Mesenchymal stem cell (in vitro differentiated cells and primary cell): ENCODE data around the gene TXNDC12. TPM values are rescaled to one million over a fixed set of nuclear protein-coding genes. Genes with fewer than 3 reads are reported as not detected.

Experiments used
- DNase-seq: peaks from one replicate; pipeline ENCODE4 v3.0.0-alpha.2; 2013
- H2AFZ ChIP-seq: one replicate; pipeline ENCODE4 v1.6.1; 2013; ENCODE audit warnings: low read depth, mild to moderate bottlenecking, control low read depth, inconsistent platforms, low read length, moderate library complexity
- H2AK5ac ChIP-seq: 2 replicates; pipeline ENCODE4 v1.6.1; 2013; ENCODE audit warnings: low read length, moderate library complexity, mild to moderate bottlenecking, inconsistent platforms; ENCODE audit not compliant: severe bottlenecking
- H2BK120ac ChIP-seq: one replicate; pipeline ENCODE4 v1.6.1; 2013; ENCODE audit warnings: low read depth, mild to moderate bottlenecking, inconsistent platforms, low read length, moderate library complexity
- H2BK12ac ChIP-seq, 2 experiments: one replicate each; pipeline ENCODE4 v1.6.1; 2013; ENCODE audit warnings: inconsistent platforms in 2 of 2, low read length in 2 of 2, mild to moderate bottlenecking in 2 of 2, moderate library complexity in 2 of 2, control low read depth in 1 of 2
- H2BK15ac ChIP-seq: one replicate; pipeline ENCODE4 v1.6.1; 2013; ENCODE audit warnings: mild to moderate bottlenecking, low read depth, inconsistent platforms; ENCODE audit not compliant: poor library complexity, severe bottlenecking
- H2BK5ac ChIP-seq: 2 replicates; pipeline ENCODE4 v1.6.1; 2013; ENCODE audit warnings: low read depth, mild to moderate bottlenecking, low read length, control low read depth, inconsistent platforms; ENCODE audit not compliant: poor library complexity, severe bottlenecking
- H3K14ac ChIP-seq, 2 experiments: one replicate each; pipeline ENCODE4 v1.6.1; 2013; ENCODE audit warnings: inconsistent platforms in 2 of 2, low read length in 2 of 2, control low read depth in 1 of 2, mild to moderate bottlenecking in 1 of 2, moderate library complexity in 1 of 2
- H3K18ac ChIP-seq, 2 experiments: one replicate each; pipeline ENCODE4 v1.6.1; 2013; ENCODE audit warnings: inconsistent platforms in 2 of 2, low read length in 2 of 2, control low read depth in 1 of 2, low read depth in 1 of 2, mild to moderate bottlenecking in 1 of 2
- H3K23ac ChIP-seq, 2 experiments: one replicate each; pipeline ENCODE4 v1.6.1; 2013; ENCODE audit warnings: inconsistent platforms in 2 of 2, low read length in 2 of 2, mild to moderate bottlenecking in 2 of 2, moderate library complexity in 2 of 2, control low read depth in 1 of 2
- H3K27ac ChIP-seq: 2 replicates; pipeline ENCODE4 v1.5.1; 2013; ENCODE audit warnings: mild to moderate bottlenecking, moderate library complexity, low read length, control low read depth, inconsistent platforms; ENCODE audit not compliant: poor library complexity, severe bottlenecking
- H3K27me3 ChIP-seq, 2 experiments: 2 replicates each; pipeline versions ENCODE4 v1.6.1 to v1.7.0; 2013; ENCODE audit warnings: low read length in 2 of 2, mild to moderate bottlenecking in 2 of 2, moderate library complexity in 2 of 2, control low read depth in 1 of 2, inconsistent platforms in 1 of 2; ENCODE audit not compliant: control insufficient read depth in 1 of 2, insufficient read depth in 1 of 2
- H3K36me3 ChIP-seq, 2 experiments: 2 replicates each; pipeline versions ENCODE4 v1.6.1 to v1.7.0; 2013; ENCODE audit warnings: low read length in 2 of 2, control low read depth in 1 of 2, inconsistent platforms in 1 of 2, low read depth in 1 of 2, mild to moderate bottlenecking in 1 of 2; ENCODE audit not compliant: insufficient read depth in 2 of 2, control insufficient read depth in 1 of 2
- H3K4ac ChIP-seq, 2 experiments: one replicate each; pipeline ENCODE4 v1.6.1; 2013; ENCODE audit warnings: inconsistent platforms in 2 of 2, low read length in 2 of 2, mild to moderate bottlenecking in 2 of 2, moderate library complexity in 2 of 2, control low read depth in 1 of 2, low read depth in 1 of 2
- H3K4me1 ChIP-seq: 2 replicates; pipeline ENCODE4 v1.6.1; 2013; ENCODE audit warnings: low read depth, low read length, control low read depth; ENCODE audit not compliant: control insufficient read depth, insufficient read depth
- H3K4me2 ChIP-seq: 2 replicates; pipeline ENCODE4 v1.6.1; 2013; ENCODE audit warnings: low read length, mild to moderate bottlenecking, inconsistent platforms; ENCODE audit not compliant: poor library complexity, severe bottlenecking
- H3K4me3 ChIP-seq, 2 experiments: 2 replicates each; pipeline versions ENCODE4 v1.5.1 to v1.7.0; 2013; ENCODE audit warnings: low read length in 2 of 2, mild to moderate bottlenecking in 2 of 2, control low read depth in 1 of 2, low read depth in 1 of 2; ENCODE audit not compliant: insufficient read depth in 1 of 2
- H3K79me1 ChIP-seq: replicated peaks from 2 replicates; pipeline ENCODE4 v1.6.1; 2013; ENCODE audit warnings: mild to moderate bottlenecking, control low read depth, low read length, inconsistent platforms; ENCODE audit not compliant: poor library complexity, severe bottlenecking
- H3K9ac ChIP-seq: 2 replicates; pipeline ENCODE4 v1.7.0; 2013; ENCODE audit warnings: mild to moderate bottlenecking, low read length, moderate library complexity
- H3K9me3 ChIP-seq: 2 replicates; pipeline ENCODE4 v1.7.0; 2013; ENCODE audit warnings: mild to moderate bottlenecking, low read length; ENCODE audit not compliant: control insufficient read depth
- H4K8ac ChIP-seq: one replicate; pipeline ENCODE4 v1.6.1; 2013; ENCODE audit warnings: inconsistent platforms, mild to moderate bottlenecking, low read length, moderate library complexity
- H4K91ac ChIP-seq: one replicate; pipeline ENCODE4 v1.6.1; 2013; ENCODE audit warnings: mild to moderate bottlenecking, low read length, inconsistent platforms
- WGBS: methylation state at CpG from one replicate; pipeline ENCODE4 v1.1.7; 2013; ENCODE audit warnings: mixed read lengths; 5-methylcytosine and 5-hydroxymethylcytosine counted together
- polyA plus RNA-seq, 2 experiments: library from polyadenylated mRNA; stranded (reverse); fragments of 200-250 nt; gene quantifications; one replicate each; pipeline ENCODE4 v1.2.3, GENCODE V29; 2013

Gene TXNDC12
- 104 TPM for polyA plus RNA-seq (2013, experiment 1 of 2)
- polyA plus RNA-seq (2013, experiment 2 of 2) = 106 TPM

DNA sequence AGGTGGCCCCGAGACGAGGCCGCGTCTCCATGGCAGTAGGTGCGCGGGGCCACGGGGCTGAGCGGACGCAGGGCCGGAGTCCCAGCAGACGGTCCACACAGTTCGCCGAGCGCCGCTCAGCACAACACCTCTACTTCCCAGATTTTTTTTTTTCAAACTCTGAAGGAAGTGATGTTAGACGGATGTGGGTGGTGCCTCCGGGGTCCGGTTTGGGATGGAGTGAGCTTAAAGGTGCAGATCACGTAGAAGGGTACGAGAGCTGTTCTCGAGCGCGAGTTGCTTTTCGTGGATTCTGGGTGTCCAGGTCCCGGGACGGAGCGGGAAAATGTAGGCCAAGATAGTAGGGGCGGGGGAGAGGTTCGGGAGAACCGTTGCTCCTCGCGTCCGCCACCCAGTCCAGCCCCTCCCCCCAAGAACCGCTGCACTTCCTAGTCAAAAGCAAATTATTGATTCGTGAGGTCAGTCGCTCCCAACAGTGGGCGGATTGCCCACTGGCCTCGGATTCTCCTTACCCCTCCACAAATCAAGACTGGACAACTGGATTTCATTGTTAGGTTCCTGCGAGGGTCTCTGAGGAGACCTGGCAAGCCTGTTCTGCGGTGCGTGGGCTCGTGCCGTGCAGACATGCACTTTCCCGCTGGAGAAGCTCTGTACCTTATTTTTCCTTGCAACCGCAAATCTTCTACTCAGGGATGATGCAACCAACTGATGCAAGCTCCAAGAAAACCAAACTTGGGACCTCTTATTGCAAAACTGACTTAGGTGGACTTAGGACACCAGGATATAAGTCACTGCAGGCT is at the start of gene TXNDC12:
Gene TXNDC12 (minus strand): TSS at position 126 of the 800 bp plus-strand sequence. CDS start 95 bp downstream, at position 31.
- Histone ChIP-seq H2BK12ac (no peak within 1 kb of the TSS), H3K4ac (peak within 1 kb of the TSS in 1 of 2 experiments; percentile 93), H3K23ac (no peak within 1 kb of the TSS), H3K4me2 (peak within 1 kb of the TSS; percentile 95), H4K8ac (peak within 1 kb of the TSS; percentile 89), H2BK15ac (peak within 1 kb of the TSS; percentile 96), H3K27me3 (no peaks in the 10 kb centered on the region), H3K18ac (peak within 1 kb of the TSS; percentile 90 to 98), H2BK120ac (peak within 1 kb of the TSS; percentile 94), H3K9ac (peak within 1 kb of the TSS; percentile 94), H4K91ac (peak within 1 kb of the TSS; percentile 98), H3K9me3 (no peaks in the 10 kb centered on the region), H3K14ac (peak within 1 kb of the TSS in 1 of 2 experiments; percentile 57), H2BK5ac (peak within 1 kb of the TSS; percentile 98), H3K36me3 (peaks cover 0 to 22% of the 10 kb centered on the region in 2 experiments), H3K79me1 (peaks cover 7% of the 10 kb centered on the region), H3K4me3 (peak within 1 kb of the TSS; percentile 91 to 99), H2AFZ (peak within 1 kb of the TSS; percentile 95), H2AK5ac (peak within 1 kb of the TSS; percentile 63), H3K27ac (peak within 1 kb of the TSS; percentile 99), H3K4me1 (no peaks in the 10 kb centered on the region)
- peak; percentile 96 for DNase-seq
- 1% methylated on average over 26 of the region's 45 CpGs for WGBS

DNA sequence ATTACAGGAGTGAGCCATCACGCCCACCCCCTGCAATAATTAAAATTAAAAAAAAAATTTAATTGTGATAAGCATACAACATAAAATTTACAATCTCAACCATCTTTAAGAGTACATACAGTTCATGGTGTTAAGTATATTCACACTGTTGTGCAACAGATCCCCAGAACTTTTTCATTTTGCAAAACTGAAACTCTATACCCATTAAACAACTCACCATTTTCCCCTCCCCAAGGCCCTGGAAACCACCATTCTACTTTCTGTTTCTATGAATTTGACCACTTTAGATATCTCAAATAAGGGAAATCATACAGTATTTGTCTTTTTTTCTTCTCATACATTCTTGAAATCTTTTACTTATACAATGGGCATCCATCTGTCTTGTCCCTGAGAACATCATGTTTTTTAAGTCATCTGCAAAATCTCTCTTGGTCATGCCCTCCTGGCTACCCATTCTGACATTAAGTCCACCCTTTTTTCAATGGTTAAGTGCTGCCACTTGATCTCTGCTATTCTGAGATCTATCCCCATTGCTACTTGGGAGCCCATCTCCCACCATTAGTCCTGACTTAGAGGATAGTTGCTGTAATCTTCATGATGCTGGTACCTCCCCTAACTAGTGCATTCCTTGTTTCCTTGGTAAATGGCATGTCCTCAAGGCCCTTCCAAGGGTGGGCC is 47.5 kb upstream of the TXNDC12 start:
- no peak overlapping the region for H3K4me2 ChIP-seq
- no peaks in the 10 kb centered on the region for H3K9me3 ChIP-seq
- H4K91ac ChIP-seq = no peak overlapping the region
- no peak overlapping the region for H3K4ac ChIP-seq
- H3K4me1 ChIP-seq = no peaks in the 10 kb centered on the region
- H2AK5ac ChIP-seq = no peak overlapping the region
- H2BK5ac ChIP-seq = no peak overlapping the region
- no peak for DNase-seq
- no peak overlapping the region for H3K9ac ChIP-seq
- H3K79me1 ChIP-seq = no peaks in the 10 kb centered on the region
- no peaks in the 10 kb centered on the region for H3K36me3 ChIP-seq
- H4K8ac ChIP-seq = no peak overlapping the region
- H2BK12ac ChIP-seq = no peak overlapping the region
- H3K27ac ChIP-seq = no peak overlapping the region
- H3K18ac ChIP-seq = no peak overlapping the region
- H2AFZ ChIP-seq = no peak overlapping the region
- no CpG with 5 or more reads among the region's 1 CpG for WGBS
- no peak overlapping the region for H2BK120ac ChIP-seq
- no peak overlapping the region for H2BK15ac ChIP-seq
- H3K4me3 ChIP-seq = no peak overlapping the region
- H3K23ac ChIP-seq = no peak overlapping the region
- H3K14ac ChIP-seq = no peak overlapping the region
- H3K27me3 ChIP-seq = no peaks in the 10 kb centered on the region

DNA sequence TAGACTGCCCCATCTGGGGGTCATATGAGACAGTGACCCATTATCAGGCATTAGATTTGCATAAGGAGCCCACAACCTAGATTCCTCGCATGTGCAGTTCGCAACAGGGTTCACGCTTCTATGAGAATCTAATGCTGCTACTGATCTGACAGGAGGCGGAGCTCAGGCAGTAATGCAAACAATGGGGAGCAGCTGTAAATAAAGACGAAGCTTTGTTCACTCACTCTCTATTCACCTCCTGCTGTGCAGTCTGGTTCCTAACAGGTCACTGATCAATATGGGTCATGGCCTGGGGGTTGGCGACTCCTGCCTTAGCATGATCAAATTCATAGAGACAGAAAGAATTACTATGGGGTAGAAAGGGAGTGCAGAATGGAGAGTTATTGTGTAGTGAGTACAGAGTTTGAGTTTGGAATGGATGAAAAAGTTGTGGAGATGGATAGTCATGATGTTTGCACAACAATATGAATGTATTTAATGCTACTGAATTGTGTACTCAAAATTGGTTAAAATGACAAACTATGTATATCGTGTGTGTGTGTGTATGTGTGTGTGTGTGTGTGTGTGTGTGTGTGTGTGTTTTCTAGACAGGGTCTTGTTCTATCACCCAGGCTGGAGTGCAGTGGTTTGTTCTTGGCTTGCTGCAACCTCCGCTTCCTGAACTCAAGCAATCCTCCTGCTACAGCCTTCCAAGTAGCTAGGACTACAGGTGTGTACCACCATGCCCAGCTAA is 43.3 kb upstream of the TXNDC12 start:
- no peak overlapping the region for H3K4me3 ChIP-seq
- H4K91ac ChIP-seq = no peak overlapping the region
- no peak overlapping the region for H2BK120ac ChIP-seq
- H3K27me3 ChIP-seq = no peaks in the 10 kb centered on the region
- no peak overlapping the region for H3K14ac ChIP-seq
- H3K9ac ChIP-seq = no peak overlapping the region
- 87% methylated on average over 7 of the region's 8 CpGs for WGBS
- no peaks in the 10 kb centered on the region for H3K79me1 ChIP-seq
- no peaks in the 10 kb centered on the region for H3K4me1 ChIP-seq
- no peaks in the 10 kb centered on the region for H3K36me3 ChIP-seq
- H2BK5ac ChIP-seq = no peak overlapping the region
- H3K23ac ChIP-seq = no peak overlapping the region
- no peak overlapping the region for H3K18ac ChIP-seq
- H3K4me2 ChIP-seq = no peak overlapping the region
- no peak overlapping the region for H2BK12ac ChIP-seq
- H4K8ac ChIP-seq = no peak overlapping the region
- no peak overlapping the region for H2AK5ac ChIP-seq
- H3K9me3 ChIP-seq = no peaks in the 10 kb centered on the region
- no peak overlapping the region for H2AFZ ChIP-seq
- no peak for DNase-seq
- H3K27ac ChIP-seq = no peak overlapping the region
- H2BK15ac ChIP-seq = no peak overlapping the region
- no peak overlapping the region for H3K4ac ChIP-seq

DNA sequence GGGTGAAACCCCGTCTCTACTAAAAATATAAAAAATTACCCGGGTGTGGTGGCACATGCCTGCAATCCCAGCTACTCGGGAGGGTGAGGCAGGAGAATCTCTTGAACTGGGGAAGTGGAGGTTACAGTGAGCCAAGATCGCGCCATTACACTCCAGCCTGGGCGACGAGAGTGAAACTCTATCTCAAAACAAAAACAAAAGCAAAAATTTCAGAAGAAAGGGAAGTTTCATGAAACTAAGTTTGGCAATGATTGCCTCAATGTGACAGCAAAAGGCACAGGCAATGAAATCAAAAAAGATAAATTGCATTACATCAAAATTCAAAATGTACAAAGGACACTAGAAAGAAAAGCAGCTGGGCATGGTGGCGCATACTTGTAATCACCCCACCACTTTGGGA is 41.2 kb upstream of the TXNDC12 start:
- H2AFZ ChIP-seq = no peak overlapping the region
- H3K36me3 ChIP-seq = peaks cover 5 to 7% of the 10 kb centered on the region in 2 experiments
- H3K14ac ChIP-seq = no peak overlapping the region
- H3K4me1 ChIP-seq = no peaks in the 10 kb centered on the region
- H4K91ac ChIP-seq = no peak overlapping the region
- no peak overlapping the region for H4K8ac ChIP-seq
- H3K23ac ChIP-seq = no peak overlapping the region
- H3K18ac ChIP-seq = no peak overlapping the region
- H2BK12ac ChIP-seq = no peak overlapping the region
- no peak overlapping the region for H3K4me2 ChIP-seq
- H3K27me3 ChIP-seq = no peaks in the 10 kb centered on the region
- no peak overlapping the region for H3K4ac ChIP-seq
- H2BK5ac ChIP-seq = no peak overlapping the region
- no peaks in the 10 kb centered on the region for H3K79me1 ChIP-seq
- H2BK120ac ChIP-seq = no peak overlapping the region
- DNase-seq = no peak
- no peak overlapping the region for H3K27ac ChIP-seq
- H2AK5ac ChIP-seq = no peak overlapping the region
- H3K9me3 ChIP-seq = no peaks in the 10 kb centered on the region
- no peak overlapping the region for H3K4me3 ChIP-seq
- 86% methylated on average over 4 of the region's 8 CpGs for WGBS
- H3K9ac ChIP-seq = no peak overlapping the region
- no peak overlapping the region for H2BK15ac ChIP-seq
